ENCODE measurements around the gene FAM47E.

FAM47E gene

GRCh38 chr4:76233083-76233482 lies 18.4 kb upstream of the FAM47E start:
- Histone ChIP-seq H3K27ac (ENCODE audit: low read depth, low read length) (no peak overlapping the region), H3K27me3 (ENCODE audit: insufficient read depth, low read length, poor library complexity) (no peaks in the 10 kb centered on the region), H3K79me1 (ENCODE audit: low read length) (no peaks in the 10 kb centered on the region), H3K18ac (ENCODE audit: low read length) (no peak overlapping the region), H2BK15ac (replicated peaks; ENCODE audit: low read depth) (no peak overlapping the region), H4K8ac (ENCODE audit: low read depth, low read length) (no peak overlapping the region), H3K9ac (ENCODE audit: low read length) (no peak overlapping the region), H3K4me3 (ENCODE audit: low read length) (no peak overlapping the region), H3K4ac (ENCODE audit: low read depth, low read length) (no peak overlapping the region), H3K4me2 (ENCODE audit: low read length) (no peak overlapping the region), H3K36me3 (ENCODE audit: control insufficient read depth, insufficient read depth, low read length) (no peaks in the 10 kb centered on the region), H3K79me2 (ENCODE audit: control insufficient read depth, insufficient read depth, low read length) (no peaks in the 10 kb centered on the region), H3K56ac (ENCODE audit: low read length) (peak overlapping the region; percentile 42), H3K23ac (ENCODE audit: low read length) (no peak overlapping the region), H3K4me1 (ENCODE audit: control insufficient read depth, low read depth, low read length) (peaks cover 3% of the 10 kb centered on the region), H2AK5ac (ENCODE audit: low read length) (no peak overlapping the region), H2BK5ac (ENCODE audit: low read length) (no peak overlapping the region), H4K5ac (ENCODE audit: low read length) (no peak overlapping the region), H2BK120ac (ENCODE audit: low read depth, low read length) (no peak overlapping the region)
- no CpG with 5 or more reads among the region's 4 CpGs for WGBS (ENCODE audit: extremely low coverage, insufficient coverage, low lambda C conversion rate)
- DNase-seq, result no peak

DNA sequence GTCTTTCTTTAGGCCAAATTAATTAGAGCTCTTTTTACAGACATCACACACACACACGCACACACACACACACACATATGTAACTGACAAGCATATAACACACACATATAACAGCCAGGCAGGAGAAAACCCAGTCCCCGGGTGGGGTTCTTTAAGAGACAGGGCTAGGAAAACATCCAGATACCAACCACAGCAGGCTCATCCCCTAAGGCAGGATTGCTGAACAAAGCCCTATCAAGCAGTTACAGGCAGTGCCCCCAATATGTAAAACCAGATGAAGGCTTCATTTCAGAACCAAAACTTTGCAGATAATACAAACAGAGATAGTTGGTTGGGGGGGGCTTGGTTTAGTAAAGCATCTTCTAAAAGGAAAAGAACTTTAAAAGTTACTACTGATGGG lies 18.0 kb upstream of the FAM47E start:
- Histone ChIP-seq H3K4me1 (ENCODE audit: control insufficient read depth, low read depth, low read length) (peaks cover 3% of the 10 kb centered on the region), H3K27ac (ENCODE audit: low read depth, low read length) (no peak overlapping the region), H3K79me2 (ENCODE audit: control insufficient read depth, insufficient read depth, low read length) (no peaks in the 10 kb centered on the region), H3K4me2 (ENCODE audit: low read length) (no peak overlapping the region), H3K56ac (ENCODE audit: low read length) (peak overlapping the region; percentile 42), H3K79me1 (ENCODE audit: low read length) (no peaks in the 10 kb centered on the region), H3K9ac (ENCODE audit: low read length) (no peak overlapping the region), H2BK15ac (replicated peaks; ENCODE audit: low read depth) (no peak overlapping the region), H3K4ac (ENCODE audit: low read depth, low read length) (no peak overlapping the region), H2AK5ac (ENCODE audit: low read length) (no peak overlapping the region), H3K4me3 (ENCODE audit: low read length) (no peak overlapping the region), H2BK5ac (ENCODE audit: low read length) (no peak overlapping the region), H3K36me3 (ENCODE audit: control insufficient read depth, insufficient read depth, low read length) (no peaks in the 10 kb centered on the region), H4K5ac (ENCODE audit: low read length) (no peak overlapping the region), H3K18ac (ENCODE audit: low read length) (no peak overlapping the region), H4K8ac (ENCODE audit: low read depth, low read length) (no peak overlapping the region), H3K23ac (ENCODE audit: low read length) (no peak overlapping the region), H2BK120ac (ENCODE audit: low read depth, low read length) (no peak overlapping the region), H3K27me3 (ENCODE audit: insufficient read depth, low read length, poor library complexity) (no peaks in the 10 kb centered on the region)
- no CpG with 5 or more reads among the region's 2 CpGs for WGBS (ENCODE audit: extremely low coverage, insufficient coverage, low lambda C conversion rate)
- peak; percentile 81 for DNase-seq

GRCh38 chr4:76233967-76234678 lies 17.4 kb upstream of the FAM47E start:
- peak; percentile 63 for DNase-seq
- Histone ChIP-seq H3K4me3 (ENCODE audit: low read length) (peak overlapping the region; percentile 36), H3K4me2 (ENCODE audit: low read length) (peak overlapping the region; percentile 22), H3K27ac (ENCODE audit: low read depth, low read length) (no peak overlapping the region), H3K23ac (ENCODE audit: low read length) (no peak overlapping the region), H4K5ac (ENCODE audit: low read length) (peak overlapping the region; percentile 97), H2BK15ac (replicated peaks; ENCODE audit: low read depth) (no peak overlapping the region), H3K79me1 (ENCODE audit: low read length) (no peaks in the 10 kb centered on the region), H3K4me1 (ENCODE audit: control insufficient read depth, low read depth, low read length) (peaks cover 3% of the 10 kb centered on the region), H2BK5ac (ENCODE audit: low read length) (peak overlapping the region; percentile 30), H3K79me2 (ENCODE audit: control insufficient read depth, insufficient read depth, low read length) (no peaks in the 10 kb centered on the region), H3K4ac (ENCODE audit: low read depth, low read length) (peak overlapping the region; percentile 87), H3K36me3 (ENCODE audit: control insufficient read depth, insufficient read depth, low read length) (no peaks in the 10 kb centered on the region), H2AK5ac (ENCODE audit: low read length) (no peak overlapping the region), H3K9ac (ENCODE audit: low read length) (peak overlapping the region; percentile 65), H4K8ac (ENCODE audit: low read depth, low read length) (no peak overlapping the region), H3K56ac (ENCODE audit: low read length) (peak overlapping the region; percentile 85), H2BK120ac (ENCODE audit: low read depth, low read length) (no peak overlapping the region), H3K27me3 (ENCODE audit: insufficient read depth, low read length, poor library complexity) (no peaks in the 10 kb centered on the region), H3K18ac (ENCODE audit: low read length) (peak overlapping the region; percentile 91)
- WGBS (ENCODE audit: extremely low coverage, insufficient coverage, low lambda C conversion rate), result no CpG with 5 or more reads among the region's 14 CpGs

DNA sequence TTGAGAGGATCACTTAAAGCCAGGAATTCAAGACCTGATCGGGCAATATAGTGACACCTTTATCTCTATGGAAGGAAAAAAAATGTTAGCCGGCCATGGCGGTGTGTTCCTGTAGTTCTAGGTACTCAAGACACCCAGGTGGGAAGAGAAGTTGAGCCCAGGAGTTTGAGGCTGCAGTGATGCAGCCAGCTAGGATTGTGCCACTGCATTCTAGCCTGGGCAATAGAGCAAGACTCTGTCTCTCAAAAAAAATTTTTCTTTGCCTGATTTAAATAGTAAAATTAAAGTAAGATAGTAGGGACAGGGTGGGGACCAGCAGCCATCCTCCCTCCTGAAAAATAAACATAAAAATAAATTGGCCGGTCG lies 16.9 kb upstream of the FAM47E start:
- H3K56ac ChIP-seq (ENCODE audit: low read length), result no peak overlapping the region
- no peak overlapping the region for H3K4me2 ChIP-seq (ENCODE audit: low read length)
- no peak overlapping the region for H2BK120ac ChIP-seq (ENCODE audit: low read depth, low read length)
- no peak overlapping the region for H3K27ac ChIP-seq (ENCODE audit: low read depth, low read length)
- H4K5ac ChIP-seq (ENCODE audit: low read length), result no peak overlapping the region
- H3K36me3 ChIP-seq (ENCODE audit: control insufficient read depth, insufficient read depth, low read length), result no peaks in the 10 kb centered on the region
- no peaks in the 10 kb centered on the region for H3K79me2 ChIP-seq (ENCODE audit: control insufficient read depth, insufficient read depth, low read length)
- H4K8ac ChIP-seq (ENCODE audit: low read depth, low read length), result no peak overlapping the region
- no peak overlapping the region for H3K9ac ChIP-seq (ENCODE audit: low read length)
- no peak overlapping the region for H2BK15ac ChIP-seq (replicated peaks; ENCODE audit: low read depth)
- H3K27me3 ChIP-seq (ENCODE audit: insufficient read depth, low read length, poor library complexity), result no peaks in the 10 kb centered on the region
- peak overlapping the region; percentile 76 for H3K18ac ChIP-seq (ENCODE audit: low read length)
- H3K4ac ChIP-seq (ENCODE audit: low read depth, low read length), result no peak overlapping the region
- H3K4me1 ChIP-seq (ENCODE audit: control insufficient read depth, low read depth, low read length), result peaks cover 3% of the 10 kb centered on the region
- WGBS (ENCODE audit: extremely low coverage, insufficient coverage, low lambda C conversion rate), result no CpG with 5 or more reads among the region's 5 CpGs
- no peak overlapping the region for H2AK5ac ChIP-seq (ENCODE audit: low read length)
- H3K23ac ChIP-seq (ENCODE audit: low read length), result no peak overlapping the region
- no peak overlapping the region for H3K4me3 ChIP-seq (ENCODE audit: low read length)
- no peaks in the 10 kb centered on the region for H3K79me1 ChIP-seq (ENCODE audit: low read length)
- no peak overlapping the region for H2BK5ac ChIP-seq (ENCODE audit: low read length)
- DNase-seq, result no peak

DNA sequence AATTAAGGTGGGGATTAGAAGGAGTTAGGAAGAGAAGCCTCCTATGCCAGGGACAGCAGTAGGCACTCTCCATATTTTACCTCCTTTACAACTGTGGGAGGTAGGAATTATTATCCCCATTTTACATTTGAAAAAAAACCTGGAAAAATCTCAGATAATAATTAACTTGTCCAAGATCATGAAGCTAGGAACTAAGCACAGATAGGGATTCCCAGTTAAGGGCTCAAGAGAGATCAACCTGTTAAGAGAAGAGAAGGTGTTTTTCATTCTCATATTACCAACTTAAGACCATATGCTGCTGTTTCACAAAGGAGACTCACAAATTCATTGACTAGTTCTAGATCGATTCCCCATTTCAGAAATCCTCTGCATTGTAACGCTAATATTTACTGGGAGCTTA lies 16.1 kb upstream of the FAM47E start:
- no peak for DNase-seq
- no peak overlapping the region for H4K5ac ChIP-seq (ENCODE audit: low read length)
- no peak overlapping the region for H3K4me2 ChIP-seq (ENCODE audit: low read length)
- H3K36me3 ChIP-seq (ENCODE audit: control insufficient read depth, insufficient read depth, low read length), result no peaks in the 10 kb centered on the region
- no peak overlapping the region for H3K27ac ChIP-seq (ENCODE audit: low read depth, low read length)
- H3K23ac ChIP-seq (ENCODE audit: low read length), result no peak overlapping the region
- H2BK120ac ChIP-seq (ENCODE audit: low read depth, low read length), result no peak overlapping the region
- H4K8ac ChIP-seq (ENCODE audit: low read depth, low read length), result no peak overlapping the region
- H3K56ac ChIP-seq (ENCODE audit: low read length), result no peak overlapping the region
- no peaks in the 10 kb centered on the region for H3K27me3 ChIP-seq (ENCODE audit: insufficient read depth, low read length, poor library complexity)
- no CpG with 5 or more reads among the region's 2 CpGs for WGBS (ENCODE audit: extremely low coverage, insufficient coverage, low lambda C conversion rate)
- H3K79me1 ChIP-seq (ENCODE audit: low read length), result no peaks in the 10 kb centered on the region
- H3K4me1 ChIP-seq (ENCODE audit: control insufficient read depth, low read depth, low read length), result peaks cover 3% of the 10 kb centered on the region
- H3K4me3 ChIP-seq (ENCODE audit: low read length), result no peak overlapping the region
- no peaks in the 10 kb centered on the region for H3K79me2 ChIP-seq (ENCODE audit: control insufficient read depth, insufficient read depth, low read length)
- H2BK15ac ChIP-seq (replicated peaks; ENCODE audit: low read depth), result no peak overlapping the region
- H2AK5ac ChIP-seq (ENCODE audit: low read length), result no peak overlapping the region
- no peak overlapping the region for H2BK5ac ChIP-seq (ENCODE audit: low read length)
- H3K9ac ChIP-seq (ENCODE audit: low read length), result no peak overlapping the region
- no peak overlapping the region for H3K4ac ChIP-seq (ENCODE audit: low read depth, low read length)
- H3K18ac ChIP-seq (ENCODE audit: low read length), result no peak overlapping the region

DNA sequence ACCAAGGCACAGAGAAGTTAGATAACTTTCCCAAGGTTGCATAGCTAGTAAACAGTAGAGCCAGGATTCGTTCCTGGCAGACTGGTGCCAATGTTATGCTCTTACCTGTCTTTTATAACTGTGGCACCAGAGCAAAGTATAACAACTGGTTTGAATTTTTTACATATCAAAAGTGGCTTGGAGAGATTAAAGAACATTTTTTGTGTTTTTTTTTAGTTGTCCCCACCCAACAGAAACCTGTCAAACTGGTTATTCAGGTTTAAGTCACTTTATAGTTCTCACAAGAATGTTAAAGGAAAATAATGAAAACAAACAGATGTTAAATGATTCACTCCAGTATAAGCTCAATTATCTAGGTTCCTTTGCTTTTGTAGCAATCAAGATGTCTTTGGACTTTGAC lies 15.6 kb upstream of the FAM47E start:
- Histone ChIP-seq H2BK15ac (replicated peaks; ENCODE audit: low read depth) (no peak overlapping the region), H3K36me3 (ENCODE audit: control insufficient read depth, insufficient read depth, low read length) (no peaks in the 10 kb centered on the region), H2AK5ac (ENCODE audit: low read length) (no peak overlapping the region), H2BK5ac (ENCODE audit: low read length) (no peak overlapping the region), H2BK120ac (ENCODE audit: low read depth, low read length) (no peak overlapping the region), H4K5ac (ENCODE audit: low read length) (no peak overlapping the region), H3K9ac (ENCODE audit: low read length) (no peak overlapping the region), H3K4me1 (ENCODE audit: control insufficient read depth, low read depth, low read length) (peaks cover 3% of the 10 kb centered on the region), H3K27ac (ENCODE audit: low read depth, low read length) (no peak overlapping the region), H3K23ac (ENCODE audit: low read length) (no peak overlapping the region), H3K4me2 (ENCODE audit: low read length) (no peak overlapping the region), H4K8ac (ENCODE audit: low read depth, low read length) (no peak overlapping the region), H3K56ac (ENCODE audit: low read length) (no peak overlapping the region), H3K79me1 (ENCODE audit: low read length) (no peaks in the 10 kb centered on the region), H3K18ac (ENCODE audit: low read length) (no peak overlapping the region), H3K27me3 (ENCODE audit: insufficient read depth, low read length, poor library complexity) (no peaks in the 10 kb centered on the region), H3K4me3 (ENCODE audit: low read length) (no peak overlapping the region), H3K4ac (ENCODE audit: low read depth, low read length) (no peak overlapping the region), H3K79me2 (ENCODE audit: control insufficient read depth, insufficient read depth, low read length) (no peaks in the 10 kb centered on the region)
- no CpG with 5 or more reads among the region's 1 CpG for WGBS (ENCODE audit: extremely low coverage, insufficient coverage, low lambda C conversion rate)
- peak; percentile 59 for DNase-seq

Data from mesendoderm (in vitro differentiated cells).